Gastrocnemius medialis (tissue), 4 donors: Measurements from ENCODE around the gene GART. TPM values are rescaled to one million over a fixed set of nuclear protein-coding genes. Genes with fewer than 3 reads are reported as not detected.

Source experiments
- ATAC-seq, 2 donors: fragments of 150-250 bp; one replicate each; pipeline ENCODE4 v1.9.1; 2016
- DNase-seq, 2 donors: peaks; one replicate each; pipeline ENCODE4 v3.0.0-alpha.2; 2019
- H3K27ac ChIP-seq, 4 donors: fragments of 200-600 bp; sonication (generic); 1 replicate in 1 of 4; 2 replicates in 3 of 4; pipeline ENCODE4 v1.5.1; 2016 to 2018; ENCODE audit warnings: mild to moderate bottlenecking in 2 of 4, moderate library complexity in 1 of 4
- H3K27me3 ChIP-seq, 3 donors: fragments of 200-600 bp; sonication (generic) in 2 of 3; 1 replicate in 1 of 3; 2 replicates in 2 of 3; pipeline versions ENCODE4 v1.5.1 to v1.6.0; 2016 to 2019; ENCODE audit warnings: mild to moderate bottlenecking in 1 of 3, moderate library complexity in 1 of 3
- H3K36me3 ChIP-seq, 2 donors: fragments of 200-600 bp; sonication (generic) in 1 of 2; one replicate each; pipeline ENCODE4 v1.5.1; 2017 to 2018
- H3K4me1 ChIP-seq, 2 donors: fragments of 200-600 bp; sonication (generic) in 1 of 2; one replicate each; pipeline ENCODE4 v1.5.1; 2016 to 2017; ENCODE audit warnings: mild to moderate bottlenecking in 2 of 2
- H3K4me3 ChIP-seq, 4 donors: fragments of 200-600 bp; sonication (generic) in 3 of 4; 1 replicate in 1 of 4; 2 replicates in 3 of 4; pipeline ENCODE4 v1.5.1; 2016 to 2019; ENCODE audit warnings: mild to moderate bottlenecking in 2 of 4
- H3K9me3 ChIP-seq, 3 donors: fragments of 200-600 bp; sonication (generic) in 2 of 3; 1 replicate in 1 of 3; 2 replicates in 2 of 3; pipeline ENCODE4 v1.5.1; 2016 to 2019
- POLR2A ChIP-seq, 2 donors: fragments of 450-650 bp; IDR thresholded peaks; one replicate each; pipeline ENCODE4 v1.6.1; 2017; ENCODE audit warnings: antibody characterized with exemption in 2 of 2, mild to moderate bottlenecking in 2 of 2, moderate library complexity in 2 of 2
- in situ Hi-C, 4 donors: fragments of 200-750 bp; cut with MboI; loops; one replicate each; pipeline versions ENCODE4 v1.15.0 to v1.8.0; 2017; ENCODE audit warnings: low sequenced_read_pairs in 4 of 4
- intact Hi-C: fragments of 100-400 bp; cut with DNase I; formaldehyde crosslinking; loops from one replicate; pipeline ENCODE4 v1.15.1; 2023; ENCODE audit warnings: low total_unique reads
- total RNA-seq, 4 donors: library from RNA; depleted of rRNA; stranded (reverse); fragments of >200 nt; gene quantifications; one replicate each; pipeline versions ENCODE4 v1.1.0 to v1.2.3, GENCODE V29; 2016
- TF ChIP-seq, protein P1 (sequence below), 5 experiments: fragments of 450-650 bp in 3 of 5; fragments of 200-600 bp in 2 of 5; sonication (generic) in 2 of 5; IDR thresholded peaks in 4 of 5; conservative IDR thresholded peaks in 1 of 5; 1 replicate in 4 of 5; 2 replicates in 1 of 5; pipeline ENCODE4 v1.5.1; 2016 to 2019; ENCODE audit warnings: antibody characterized with exemption in 5 of 5, mild to moderate bottlenecking in 3 of 5, moderate library complexity in 3 of 5

The GART gene
- total RNA-seq, 4 donors from 2014 or later: 46.3 to 97.5 (median 55.4) TPM

DNA sequence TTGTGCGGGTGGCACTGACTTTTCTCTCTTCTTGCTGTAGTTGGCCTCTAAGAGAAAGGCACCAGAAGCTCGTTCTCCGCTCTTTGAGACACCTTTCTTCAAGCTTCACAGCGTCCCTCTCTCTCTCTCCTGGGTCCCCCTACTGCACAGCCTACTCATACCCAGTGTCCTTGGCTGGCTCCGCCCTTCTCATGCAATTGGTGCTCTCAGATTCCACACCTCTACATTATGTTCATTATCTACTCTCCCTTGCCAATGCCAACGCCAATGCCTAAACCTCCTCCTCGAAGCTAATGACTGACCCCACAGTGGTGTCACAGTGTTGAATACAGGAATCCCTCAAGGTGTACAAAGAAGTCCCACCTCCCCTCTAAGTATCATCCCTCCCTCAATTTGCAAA lies 45.6 kb downstream of the GART start:
- in situ Hi-C loops: no loop called here
- Histone ChIP-seq H3K36me3 (no peaks in the 10 kb centered on the region), H3K27ac (no peak overlapping the region), H3K4me1 (peaks cover 0 to 7% of the 10 kb centered on the region in 2 donors), H3K4me3 (no peak overlapping the region), H3K9me3 (no peaks in the 10 kb centered on the region), H3K27me3 (no peaks in the 10 kb centered on the region)
- DNase-seq (no peak), ATAC-seq (no peak)
- intact Hi-C loops: no loop called here
- no peak for TF ChIP-seq POLR2A (IDR thresholded peaks at IDR 0.05)
- TF ChIP-seq, protein P1, sequence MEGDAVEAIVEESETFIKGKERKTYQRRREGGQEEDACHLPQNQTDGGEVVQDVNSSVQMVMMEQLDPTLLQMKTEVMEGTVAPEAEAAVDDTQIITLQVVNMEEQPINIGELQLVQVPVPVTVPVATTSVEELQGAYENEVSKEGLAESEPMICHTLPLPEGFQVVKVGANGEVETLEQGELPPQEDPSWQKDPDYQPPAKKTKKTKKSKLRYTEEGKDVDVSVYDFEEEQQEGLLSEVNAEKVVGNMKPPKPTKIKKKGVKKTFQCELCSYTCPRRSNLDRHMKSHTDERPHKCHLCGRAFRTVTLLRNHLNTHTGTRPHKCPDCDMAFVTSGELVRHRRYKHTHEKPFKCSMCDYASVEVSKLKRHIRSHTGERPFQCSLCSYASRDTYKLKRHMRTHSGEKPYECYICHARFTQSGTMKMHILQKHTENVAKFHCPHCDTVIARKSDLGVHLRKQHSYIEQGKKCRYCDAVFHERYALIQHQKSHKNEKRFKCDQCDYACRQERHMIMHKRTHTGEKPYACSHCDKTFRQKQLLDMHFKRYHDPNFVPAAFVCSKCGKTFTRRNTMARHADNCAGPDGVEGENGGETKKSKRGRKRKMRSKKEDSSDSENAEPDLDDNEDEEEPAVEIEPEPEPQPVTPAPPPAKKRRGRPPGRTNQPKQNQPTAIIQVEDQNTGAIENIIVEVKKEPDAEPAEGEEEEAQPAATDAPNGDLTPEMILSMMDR (IDR thresholded peaks at IDR 0.05 in 4 of 5, conservative IDR thresholded peaks at IDR 0.05 in 1 of 5): no peak

DNA sequence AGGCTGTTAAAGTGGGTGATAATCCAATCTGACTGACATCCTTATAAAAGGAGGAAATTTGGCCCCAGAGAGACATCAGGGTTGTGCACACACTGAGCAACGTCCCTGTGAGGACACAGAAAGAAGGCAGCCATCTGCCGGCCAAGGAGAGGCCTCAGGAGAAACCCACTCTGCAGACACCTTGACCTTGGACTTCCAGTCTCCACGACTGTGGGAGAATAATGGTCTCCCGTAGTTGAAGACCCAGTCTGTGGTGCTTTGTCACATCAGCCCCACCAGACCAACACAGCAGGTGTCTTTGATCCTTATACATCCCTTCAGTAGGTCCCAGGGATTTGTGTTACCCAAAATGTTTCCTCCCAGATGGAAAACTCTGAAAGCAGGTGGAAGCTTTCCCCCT lies 46.2 kb downstream of the GART start:
- DNase-seq: no peak
- no peak for TF ChIP-seq POLR2A (IDR thresholded peaks at IDR 0.05)
- TF ChIP-seq, protein P1 (IDR thresholded peaks at IDR 0.05 in 4 of 5, conservative IDR thresholded peaks at IDR 0.05 in 1 of 5): no peak
- Histone ChIP-seq H3K36me3 (no peaks in the 10 kb centered on the region), H3K4me1 (peaks cover 2 to 10% of the 10 kb centered on the region in 2 donors), H3K27me3 (no peaks in the 10 kb centered on the region), H3K27ac (no peak overlapping the region), H3K9me3 (no peaks in the 10 kb centered on the region), H3K4me3 (no peak overlapping the region)
- intact Hi-C loops (no loop called here), in situ Hi-C loops (no loop called here)
- no peak for ATAC-seq

DNA sequence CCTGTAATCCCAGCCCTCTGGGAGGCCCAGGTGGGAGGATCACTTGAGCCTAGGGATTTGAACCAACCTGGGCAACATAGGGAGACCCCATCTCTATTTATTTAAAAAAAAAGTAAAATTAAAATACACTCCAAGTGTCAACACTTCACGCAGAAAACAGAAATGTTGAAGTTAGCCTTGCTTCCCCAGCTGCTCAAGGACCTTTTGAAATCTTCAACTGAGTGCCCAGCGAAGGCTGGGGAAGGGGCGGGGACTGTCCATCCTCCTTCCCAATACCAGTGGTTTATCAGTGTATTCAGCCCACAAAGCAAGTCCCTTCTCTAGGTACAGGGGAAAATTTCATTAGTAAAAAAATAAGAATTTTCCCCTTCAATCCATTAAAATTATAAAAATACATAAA lies 48.2 kb downstream of the GART start:
- H3K27me3 ChIP-seq: no peaks in the 10 kb centered on the region
- no peak for TF ChIP-seq POLR2A (IDR thresholded peaks at IDR 0.05)
- TF ChIP-seq, protein P1 (IDR thresholded peaks at IDR 0.05 in 4 of 5, conservative IDR thresholded peaks at IDR 0.05 in 1 of 5): no peak
- in situ Hi-C loops: no loop called here
- no peak overlapping the region for H3K4me3 ChIP-seq
- no peak overlapping the region for H3K27ac ChIP-seq
- no peaks in the 10 kb centered on the region for H3K9me3 ChIP-seq
- DNase-seq (no peak), ATAC-seq (no peak)
- no peaks in the 10 kb centered on the region for H3K36me3 ChIP-seq
- peaks cover 3 to 12% of the 10 kb centered on the region in 2 donors for H3K4me1 ChIP-seq
- intact Hi-C loops: no loop called here

DNA sequence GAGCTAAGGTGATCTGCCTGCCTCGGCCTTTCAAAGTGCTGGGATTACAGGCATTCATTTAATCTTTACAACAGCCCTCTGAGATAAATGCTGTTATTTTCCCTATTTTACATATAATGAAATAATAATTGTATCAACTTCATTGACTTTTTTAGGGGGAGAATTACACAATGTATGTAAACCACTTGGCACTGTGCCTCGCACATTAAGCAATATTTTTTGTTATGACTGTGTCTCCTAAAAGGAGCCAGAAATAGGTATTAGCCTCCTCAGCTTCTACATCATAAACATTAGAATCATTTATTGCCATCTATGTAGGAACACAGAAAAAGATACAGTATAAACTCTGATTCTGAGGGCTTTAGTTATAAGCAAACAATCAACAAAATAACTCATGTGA lies 49.3 kb downstream of the GART start:
- H3K4me3 ChIP-seq: no peak overlapping the region

More for the DNA sequence above, 49.3 kb downstream of the GART start:
- in situ Hi-C loops (no loop called here), intact Hi-C loops (no loop called here)
- no peak for ATAC-seq
- Histone ChIP-seq H3K27ac (no peak overlapping the region), H3K36me3 (no peaks in the 10 kb centered on the region), H3K9me3 (no peaks in the 10 kb centered on the region), H3K4me1 (peaks cover 3 to 12% of the 10 kb centered on the region in 2 donors), H3K27me3 (no peaks in the 10 kb centered on the region)
- no peak for DNase-seq
- TF ChIP-seq, protein P1 (IDR thresholded peaks at IDR 0.05 in 4 of 5, conservative IDR thresholded peaks at IDR 0.05 in 1 of 5): no peak
- TF ChIP-seq POLR2A (IDR thresholded peaks at IDR 0.05): no peak
